ENCODE results near the gene UGP2.
A peak's percentile ranks its signal among the peaks of the same experiment; 100 is the strongest.
"Not testable (repeated sequence)": the region's sequence is repeated elsewhere in the genome, so short reads cannot be mapped to it uniquely, and the experiment has no call there.

Gene UGP2

DNA sequence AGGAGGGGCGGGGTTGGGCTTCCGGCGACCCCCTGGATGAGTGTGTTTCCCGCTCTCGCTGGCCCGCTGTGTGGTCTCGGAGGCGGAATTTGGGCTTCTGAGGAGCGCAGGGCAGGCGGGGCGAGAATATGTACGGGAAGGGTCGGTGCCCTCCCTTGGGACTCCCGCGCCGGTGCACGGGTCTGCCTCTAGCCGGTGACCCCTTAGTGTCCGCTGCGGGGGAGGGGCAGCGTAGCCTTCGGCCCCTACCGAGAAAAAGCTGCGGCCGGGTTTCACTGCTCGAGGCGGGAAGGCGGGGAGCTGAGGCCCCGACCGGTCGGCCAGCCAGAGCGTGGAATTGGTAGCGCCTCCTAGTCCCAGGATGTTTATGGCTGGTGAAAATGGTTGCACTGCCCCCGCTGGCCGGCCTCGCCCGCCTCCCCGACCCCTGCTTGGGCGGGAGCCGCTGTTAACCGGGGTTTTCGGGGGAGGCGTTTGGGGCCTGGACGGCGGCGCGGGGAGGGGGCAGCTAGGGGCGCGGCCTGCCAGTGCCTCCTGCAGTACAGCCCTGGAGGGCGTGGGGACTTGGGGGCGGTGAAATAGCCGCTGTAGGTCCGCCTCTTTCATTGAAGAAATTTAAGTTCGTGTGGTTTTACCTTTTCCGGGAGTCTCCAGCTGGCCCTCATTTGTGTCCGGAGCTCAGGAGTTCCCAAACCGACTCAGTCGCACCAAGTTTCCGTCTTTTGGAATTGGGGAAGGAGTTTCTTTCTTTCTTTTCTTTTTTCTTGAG lies at the start of gene UGP2:
Gene UGP2 (plus strand): TSS at position 643 of the 769 bp plus-strand sequence. CDS start 290 bp downstream, outside the sequence.
- peak; percentile 79 for DNase-seq (ENCODE audit: low spot score)

DNA sequence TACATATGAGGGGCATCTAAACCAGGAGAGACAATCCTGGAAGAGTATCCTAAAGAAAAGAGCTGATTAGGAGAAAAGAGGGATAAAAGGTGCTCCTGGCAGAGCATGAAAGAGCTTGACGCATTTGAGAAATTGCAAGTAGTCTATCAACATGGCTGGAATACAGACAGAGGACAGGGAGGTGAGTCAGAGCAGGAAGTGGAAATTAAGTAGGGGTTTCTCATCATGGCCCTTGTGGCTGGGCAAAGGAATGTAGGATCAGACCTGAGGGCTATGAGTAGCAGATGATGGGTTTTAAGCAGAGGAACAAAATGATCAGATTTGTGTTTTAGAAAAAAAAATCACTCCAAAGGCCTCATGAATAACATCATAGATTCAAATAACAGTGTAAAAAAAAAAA lies 49.2 kb upstream of the UGP2 start:
- peak; percentile 56 for DNase-seq (ENCODE audit: low spot score)

DNA sequence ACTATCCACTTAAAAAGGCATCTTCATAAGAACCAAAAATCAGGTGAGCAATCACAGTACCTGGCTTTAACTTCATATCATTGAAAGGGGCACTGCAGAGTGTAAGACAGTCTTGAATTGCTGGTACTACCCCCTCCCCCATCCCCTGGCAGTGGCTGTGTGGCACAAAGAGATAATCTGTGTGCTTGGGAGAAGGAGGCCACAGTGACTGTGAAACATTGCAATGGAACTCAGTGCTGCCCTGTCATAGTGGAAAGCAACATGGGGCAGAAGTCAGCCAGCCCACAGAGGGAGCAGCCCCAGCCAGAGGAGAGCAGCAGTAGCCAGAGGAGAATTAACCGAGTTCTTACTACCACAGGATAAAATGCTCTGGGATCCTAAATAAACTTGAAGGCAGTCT lies 45.3 kb upstream of the UGP2 start:
- DNase-seq (ENCODE audit: low spot score) = no peak

DNA sequence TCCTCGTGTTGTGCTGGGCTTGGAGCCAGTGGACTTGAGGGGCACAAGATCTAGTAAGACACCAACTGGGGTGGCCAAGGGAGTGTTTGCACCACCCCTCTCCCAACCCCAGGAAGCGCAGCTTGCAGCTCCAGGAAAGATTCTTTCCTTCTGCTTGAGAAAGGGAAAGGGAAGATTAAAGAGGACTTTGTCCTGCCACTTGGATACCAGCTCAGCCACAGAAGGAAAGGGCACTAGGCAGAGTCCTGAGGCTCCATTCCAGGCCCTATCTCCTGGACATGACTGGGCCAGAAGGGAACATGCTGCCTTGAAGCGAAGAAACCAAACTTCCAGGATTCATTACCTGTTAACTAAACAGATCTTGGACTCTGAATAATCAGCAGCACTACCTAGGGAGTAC lies 44.9 kb upstream of the UGP2 start:
- DNase-seq (ENCODE audit: low spot score) = no peak

DNA sequence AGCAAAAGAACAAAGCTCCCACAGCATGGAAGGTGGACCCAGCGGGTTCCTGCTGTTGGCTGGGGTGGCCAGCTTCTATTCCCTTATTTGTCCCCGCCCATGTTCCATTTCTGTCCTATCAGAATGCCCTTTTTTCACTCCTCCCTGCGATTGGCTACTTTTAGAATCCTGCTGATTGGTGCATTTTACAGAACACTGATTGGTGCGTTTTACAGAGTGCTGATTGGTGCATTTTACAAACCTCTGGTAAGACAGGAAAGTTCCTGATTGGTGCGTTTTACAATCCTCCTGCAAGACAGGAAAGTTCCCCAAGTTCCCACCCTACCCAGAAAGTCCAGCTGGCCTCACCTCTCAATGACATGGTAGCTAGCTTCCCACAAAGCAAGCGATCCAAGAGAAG lies 40.2 kb upstream of the UGP2 start:
- no peak for DNase-seq (ENCODE audit: low spot score)

DNA sequence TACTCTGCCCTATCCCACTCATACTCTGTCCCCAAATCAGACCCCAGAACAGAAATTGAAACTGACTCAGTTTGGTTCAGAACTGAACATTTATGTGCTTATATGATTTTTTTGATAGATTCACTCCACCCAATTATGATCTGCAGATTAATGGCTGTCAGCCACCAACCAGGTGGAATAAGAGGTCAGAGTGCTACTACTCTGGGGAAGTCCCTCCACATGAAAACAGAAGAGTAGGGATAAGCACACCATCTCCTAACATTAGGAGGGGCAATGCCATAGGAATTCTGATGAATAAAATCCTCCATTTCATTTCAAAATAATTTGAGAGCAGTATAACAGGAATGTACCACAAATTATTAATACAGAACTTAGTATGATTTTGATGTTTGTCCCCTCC lies 36.3 kb upstream of the UGP2 start:
- DNase-seq (ENCODE audit: low spot score) = no peak

DNA sequence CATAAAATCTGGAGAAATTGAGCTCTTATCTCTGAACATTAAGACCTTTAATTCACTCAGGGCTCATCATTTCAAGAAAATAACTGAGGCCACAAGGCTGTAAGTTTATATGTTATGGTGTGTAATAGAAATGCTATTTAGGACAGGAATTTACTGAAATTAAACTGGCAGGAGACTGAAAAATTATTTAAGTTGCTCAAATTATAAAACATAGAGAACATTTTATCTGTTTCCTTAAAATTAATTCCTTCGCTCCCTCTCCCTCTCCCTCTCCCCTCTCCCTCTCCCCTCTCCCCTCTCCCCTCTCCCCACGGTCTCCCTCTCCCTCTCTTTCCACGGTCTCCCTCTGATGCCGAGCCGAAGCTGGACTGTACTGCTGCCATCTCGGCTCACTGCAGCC lies 33.7 kb upstream of the UGP2 start:
- not testable (repeated sequence) for DNase-seq (ENCODE audit: low spot score)

DNA sequence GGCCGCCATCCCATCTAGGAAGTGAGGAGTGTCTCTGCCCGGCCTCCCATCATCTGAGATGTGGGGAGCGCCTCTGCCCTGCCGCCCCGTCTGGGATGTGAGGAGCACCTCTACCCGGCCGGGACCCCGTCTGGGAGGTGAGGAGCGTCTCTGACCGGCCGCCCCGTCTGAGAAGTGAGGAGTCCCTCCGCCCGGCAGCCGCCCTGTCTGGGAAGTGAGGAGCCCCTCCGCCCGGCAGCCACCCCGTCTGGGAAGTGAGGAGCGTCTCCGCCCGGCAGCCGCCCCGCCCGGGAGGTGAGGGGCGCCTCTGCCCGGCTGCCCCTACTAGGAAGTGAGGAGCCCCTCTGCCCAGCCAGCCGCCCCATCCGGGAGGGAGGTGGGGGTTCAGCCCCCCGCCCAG lies 32.8 kb upstream of the UGP2 start:
- DNase-seq (ENCODE audit: low spot score) = not testable (repeated sequence)

DNA sequence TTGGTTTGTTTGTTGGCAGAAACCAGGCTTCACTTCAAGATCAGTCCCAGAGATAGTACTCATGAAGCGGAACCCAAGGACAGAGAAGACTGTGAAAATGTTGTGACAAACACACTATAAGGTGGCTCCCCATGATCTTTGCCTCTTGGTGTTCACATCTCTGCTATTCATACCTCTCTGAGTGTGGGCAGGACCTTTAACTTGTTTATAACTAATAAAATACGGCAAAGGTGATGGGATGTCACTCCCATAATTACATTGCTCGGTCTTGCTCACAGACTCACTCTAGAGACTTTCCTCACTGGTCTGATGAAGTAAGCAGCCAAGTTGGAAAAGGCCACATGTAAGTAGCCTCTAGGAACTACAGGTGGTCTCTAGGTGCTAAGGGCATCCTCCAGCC lies 30.6 kb upstream of the UGP2 start:
- no peak for DNase-seq (ENCODE audit: low spot score)

DNA sequence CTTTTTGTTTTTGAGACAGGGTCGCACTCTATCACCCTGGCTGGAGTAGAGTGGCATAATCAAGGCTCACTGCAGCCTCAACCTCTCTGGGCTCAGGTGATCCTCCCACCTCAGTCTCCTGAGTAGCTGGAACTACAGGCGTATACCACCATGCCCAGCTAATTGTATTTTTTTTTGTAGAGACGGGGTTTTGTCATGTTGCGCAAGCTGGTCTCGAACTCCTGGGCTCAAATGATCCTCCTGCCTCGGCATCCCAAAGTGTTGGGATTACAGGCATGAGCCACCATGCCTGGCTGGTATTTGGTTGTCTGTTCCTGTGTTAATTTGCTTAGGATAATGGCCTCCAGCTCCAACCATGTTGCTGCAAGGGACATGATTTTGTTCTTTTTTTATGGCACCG lies 29.8 kb upstream of the UGP2 start:
- DNase-seq (ENCODE audit: low spot score) = not testable (repeated sequence)

DNA sequence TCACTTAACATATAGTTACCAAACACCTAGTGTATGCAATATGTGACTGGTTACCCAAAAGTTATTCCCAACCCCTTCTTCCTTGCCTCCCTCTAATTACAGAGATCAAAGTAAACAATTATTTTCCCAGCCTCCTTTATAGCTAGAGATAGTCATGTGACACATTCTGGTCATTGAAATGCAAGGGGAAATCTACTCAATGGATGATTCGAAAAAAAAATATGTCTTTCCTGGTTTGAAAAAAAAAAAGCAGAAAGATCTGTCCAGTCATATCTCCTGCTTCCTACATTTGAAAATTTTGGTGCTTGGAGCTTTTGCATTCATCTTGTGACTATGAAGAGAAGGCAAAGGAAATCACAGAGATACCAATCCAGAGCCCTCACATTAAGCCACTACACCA lies 27.6 kb upstream of the UGP2 start:
- peak; percentile 42 for DNase-seq (ENCODE audit: low spot score)

DNA sequence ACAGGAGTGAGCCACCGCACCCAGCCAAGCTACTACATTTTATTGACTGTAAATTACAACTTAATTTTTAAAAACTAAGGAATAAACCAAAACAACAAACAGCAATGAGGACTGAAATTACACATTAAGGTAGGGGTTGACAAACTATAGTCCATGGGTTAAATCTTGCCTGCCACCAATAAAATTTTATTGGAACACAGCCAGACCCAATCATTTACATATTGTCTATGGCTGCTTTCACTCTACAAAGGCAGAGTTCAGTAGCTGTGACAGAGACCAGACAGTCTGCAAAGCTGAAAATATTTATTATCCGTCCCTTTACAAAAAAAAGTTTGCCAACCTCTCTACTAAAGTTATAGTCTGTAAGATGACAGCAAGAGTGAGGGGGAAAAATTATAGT lies 24.3 kb upstream of the UGP2 start:
- DNase-seq (ENCODE audit: low spot score) = no peak

DNA sequence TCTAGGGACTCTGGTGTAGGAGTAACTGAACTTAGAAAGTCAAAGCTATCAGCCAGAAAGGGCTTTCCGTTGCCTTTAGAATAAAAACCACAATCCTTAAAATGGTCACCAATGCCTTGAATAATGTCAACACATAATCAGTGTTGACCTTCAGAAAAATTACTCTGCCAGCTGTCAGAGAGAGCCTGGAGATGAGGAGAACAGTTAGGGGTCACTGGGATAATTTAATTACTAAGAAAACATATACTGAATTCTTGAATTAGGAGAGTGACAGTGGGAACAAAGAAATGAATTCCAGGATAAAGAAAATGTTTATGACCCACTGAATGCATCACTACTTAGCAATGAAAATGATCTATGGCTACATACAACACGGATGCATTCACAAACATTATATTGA lies 23.4 kb upstream of the UGP2 start:
- DNase-seq (ENCODE audit: low spot score) = no peak

DNA sequence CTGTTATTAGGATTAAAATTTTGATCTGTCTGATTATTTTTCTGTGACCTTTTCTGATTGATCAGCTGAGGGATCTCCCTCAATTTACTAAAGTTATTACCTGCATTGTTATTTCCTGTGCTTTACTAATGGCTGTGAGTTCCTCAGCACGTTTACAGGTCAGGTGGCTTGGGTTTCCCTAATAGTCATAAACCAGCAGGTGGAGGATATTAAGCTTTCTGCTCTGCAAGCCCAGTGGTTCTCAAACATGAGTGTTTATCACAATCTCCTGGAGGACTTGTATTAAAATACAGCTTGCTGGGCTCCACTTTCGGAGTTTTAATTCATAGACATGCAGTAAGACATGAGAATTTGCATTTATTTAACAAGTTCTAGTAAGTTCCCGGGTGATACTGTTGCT lies 22.4 kb upstream of the UGP2 start:
- DNase-seq (ENCODE audit: low spot score) = no peak

DNA sequence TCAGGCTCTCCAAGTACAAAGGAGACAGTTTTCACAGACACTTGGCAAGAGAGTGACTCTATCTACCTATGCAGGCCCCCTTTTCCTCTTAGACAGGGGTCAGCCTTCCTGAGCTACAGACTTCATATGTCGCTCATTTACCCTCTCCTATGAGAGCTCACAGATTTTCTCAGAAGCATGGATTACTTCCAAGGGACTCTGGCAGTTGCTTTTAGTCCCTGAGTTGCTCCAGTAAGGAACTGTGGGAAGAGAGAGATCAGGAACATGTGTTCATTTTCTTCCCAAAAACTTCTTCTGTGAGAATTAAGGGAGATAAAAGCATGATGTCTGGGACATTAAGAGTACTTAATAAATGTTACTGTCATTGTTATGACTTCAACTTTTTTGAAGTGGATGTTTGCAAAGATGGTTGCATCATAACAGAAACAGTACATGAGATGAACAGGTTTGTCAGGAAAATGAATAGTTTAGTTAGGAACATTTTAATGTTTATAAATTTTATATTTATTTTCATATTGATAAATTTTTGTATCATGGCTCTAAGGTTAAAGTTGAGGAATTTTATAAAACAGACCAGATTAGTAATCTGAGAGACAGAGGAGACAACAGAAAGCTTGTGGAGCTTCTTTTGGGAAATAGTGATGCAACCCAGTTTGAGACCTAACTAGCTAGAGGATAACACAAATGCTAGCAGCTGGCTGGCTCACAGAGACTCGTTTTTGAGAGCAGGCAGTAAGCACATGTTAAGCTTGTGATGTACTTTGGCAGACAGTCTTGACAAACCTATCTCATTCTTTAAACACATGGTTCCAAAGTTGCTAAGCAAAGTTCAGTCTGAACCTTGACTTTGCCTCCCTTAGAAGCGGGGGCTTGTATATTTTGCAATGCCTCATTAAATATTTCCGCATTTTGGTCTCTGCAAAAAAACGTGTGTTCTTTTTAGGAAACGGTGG lies 21.7 kb upstream of the UGP2 start:
- DNase-seq (ENCODE audit: low spot score) = no peak

DNA sequence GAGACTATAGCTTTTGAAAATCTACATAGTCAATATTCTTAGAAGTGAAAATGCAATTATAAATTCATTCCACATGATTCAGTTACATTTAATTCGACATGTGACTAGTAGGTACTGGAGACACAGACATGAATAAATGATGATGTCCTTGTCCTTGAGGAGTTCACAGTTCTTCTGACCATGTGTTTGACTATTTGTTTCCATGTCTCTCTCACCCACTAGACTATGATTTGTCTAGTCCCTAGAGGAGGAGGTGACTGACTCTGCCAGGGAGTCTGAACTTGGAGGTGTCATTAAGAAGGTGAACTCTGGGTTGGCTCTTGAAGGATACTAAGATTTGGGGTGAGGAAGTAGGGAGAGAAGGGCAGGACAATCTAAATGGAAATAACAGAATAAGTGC lies 20.7 kb upstream of the UGP2 start:
- no peak for DNase-seq (ENCODE audit: low spot score)

DNA sequence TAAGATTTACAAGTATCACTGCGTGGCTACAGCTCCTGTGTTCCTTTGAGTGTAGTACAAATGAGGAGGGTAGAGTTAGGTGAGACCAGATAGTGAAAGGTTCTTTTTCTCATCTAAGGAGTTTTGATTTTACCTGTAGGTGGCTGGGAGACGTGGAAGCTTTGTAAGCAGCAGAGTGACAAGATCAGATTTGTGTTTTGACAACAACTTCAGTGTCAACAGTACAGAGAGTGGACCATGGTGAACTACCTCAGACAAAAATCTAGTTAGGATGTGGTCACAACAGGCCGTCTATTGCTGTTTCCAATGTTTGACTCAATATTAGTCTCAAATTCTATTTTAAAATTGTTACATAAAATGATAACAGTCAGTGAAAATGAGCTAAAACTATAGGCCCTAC lies 20.3 kb upstream of the UGP2 start:
- DNase-seq (ENCODE audit: low spot score) = no peak

DNA sequence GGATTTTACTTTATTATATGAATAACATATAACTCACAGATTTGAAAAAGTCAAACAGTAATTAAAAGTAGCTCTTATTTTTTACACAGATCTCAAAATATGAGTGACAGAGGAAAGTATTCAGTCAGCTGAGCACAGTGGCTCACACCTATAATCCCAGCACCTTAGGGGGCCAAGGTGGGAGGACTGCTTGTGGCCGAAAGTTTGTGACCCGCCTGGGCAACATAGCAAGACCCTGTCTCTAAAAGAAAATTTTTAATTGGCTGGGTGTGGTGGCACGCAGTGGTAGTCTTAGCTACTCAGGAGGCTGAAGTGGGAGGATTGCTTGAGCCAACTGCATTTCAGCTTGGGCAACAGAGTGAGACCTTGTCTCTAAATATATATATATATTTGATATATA lies 19.2 kb upstream of the UGP2 start:
- DNase-seq (ENCODE audit: low spot score) = no peak

DNA sequence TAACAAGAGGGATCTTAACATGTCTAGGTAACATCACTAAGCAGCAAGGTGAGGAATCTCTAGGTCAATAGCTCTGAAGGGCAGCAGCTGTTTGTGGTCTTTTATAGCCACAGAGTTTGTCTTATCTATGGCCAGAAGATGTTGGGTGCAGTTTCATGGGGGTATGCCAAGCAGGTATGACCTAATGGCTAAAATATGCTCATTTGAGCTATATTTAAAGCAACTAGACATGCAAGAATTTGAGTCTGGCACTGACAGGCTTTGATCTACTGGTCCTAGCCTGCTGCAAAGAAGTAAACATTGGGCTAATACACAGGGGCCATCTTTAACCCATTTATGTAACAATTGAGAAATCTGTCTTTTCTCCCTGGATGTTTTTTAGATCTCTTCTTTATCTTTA lies 13.9 kb upstream of the UGP2 start:
- peak; percentile 14 for DNase-seq (ENCODE audit: low spot score)

DNA sequence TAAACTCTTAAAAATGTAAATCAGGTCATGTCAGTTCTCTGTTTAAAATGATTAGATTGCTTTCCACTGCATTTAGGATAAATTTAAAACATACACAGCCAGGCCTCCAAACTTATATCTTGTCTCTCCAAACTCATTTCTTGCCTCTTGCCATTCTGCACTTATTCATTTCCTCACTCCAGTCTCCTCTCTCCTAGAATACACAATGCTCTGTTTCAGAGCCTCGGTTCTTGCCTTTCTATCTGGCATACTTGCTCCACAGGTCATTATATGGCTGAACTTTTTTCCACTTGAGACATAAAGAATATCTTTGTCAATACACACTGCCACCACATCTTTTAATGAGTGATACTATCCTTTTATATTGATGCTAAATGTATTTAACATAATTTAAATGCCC lies 10.5 kb upstream of the UGP2 start:
- DNase-seq (ENCODE audit: low spot score) = no peak

DNA sequence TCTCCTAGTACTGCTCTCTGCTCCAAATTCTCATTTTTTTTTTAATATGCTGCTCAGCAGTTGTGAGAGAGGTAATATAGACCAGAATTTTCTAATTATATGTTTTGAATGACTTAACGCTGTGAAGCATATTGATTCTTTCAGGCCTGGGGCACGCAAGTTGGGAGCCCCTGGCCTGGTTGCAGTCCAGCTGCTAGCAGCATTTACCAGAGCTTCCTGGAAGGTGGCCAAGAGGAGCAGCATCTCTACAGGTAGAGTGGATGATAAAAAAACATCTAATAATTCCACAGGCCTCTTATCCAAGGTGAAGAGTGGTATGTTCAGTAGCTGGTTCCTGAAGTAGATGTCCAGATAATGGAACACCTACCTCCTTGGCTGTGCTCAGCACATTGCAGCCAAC lies 7.3 kb upstream of the UGP2 start:
- no peak for DNase-seq (ENCODE audit: low spot score)

DNA sequence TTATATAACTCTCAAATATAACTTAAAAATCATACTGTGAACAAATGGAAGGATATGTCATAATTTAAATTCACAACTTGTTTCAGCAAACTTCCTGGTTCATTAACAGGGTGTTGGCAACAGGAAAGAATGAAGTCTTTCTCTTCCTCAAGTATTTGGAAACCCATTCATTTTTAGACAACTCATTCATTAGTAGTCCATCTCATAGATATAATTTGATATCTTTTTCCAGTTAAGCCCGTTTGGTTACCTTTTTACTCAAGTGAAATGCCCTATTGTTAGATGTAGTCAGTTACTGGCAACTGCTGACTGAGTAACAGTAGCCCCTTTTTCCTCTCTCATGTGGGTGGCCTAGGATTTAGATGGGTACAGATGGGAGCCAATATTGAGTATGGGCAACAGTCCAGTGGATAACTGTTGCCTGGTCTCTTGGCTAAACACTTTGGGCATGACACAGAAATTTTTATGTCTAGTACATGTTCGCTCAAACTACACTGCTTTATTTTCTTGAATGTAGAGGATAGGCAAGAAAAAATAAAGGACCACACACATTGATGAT lies 4.6 kb upstream of the UGP2 start:
- DNase-seq (ENCODE audit: low spot score) = no peak
